Tibial nerve (tissue), 3 donors: ENCODE measurements around the gene DDAH2.

Source experiments
- POLR2A ChIP-seq, 2 donors: fragments of 450-650 bp; IDR thresholded peaks; one replicate each; pipeline ENCODE4 v1.6.1; 2017; ENCODE audit warnings: antibody characterized with exemption in 2 of 2, mild to moderate bottlenecking in 2 of 2, moderate library complexity in 2 of 2
- TF ChIP-seq, protein P1 (sequence below), 5 experiments: fragments of 200-600 bp in 3 of 5; fragments of 450-650 bp in 2 of 5; sonication (generic) in 3 of 5; IDR thresholded peaks; one replicate each; pipeline ENCODE4 v1.5.1; 2016 to 2019; ENCODE audit warnings: antibody characterized with exemption in 5 of 5, mild to moderate bottlenecking in 3 of 5, moderate library complexity in 2 of 5

DNA sequence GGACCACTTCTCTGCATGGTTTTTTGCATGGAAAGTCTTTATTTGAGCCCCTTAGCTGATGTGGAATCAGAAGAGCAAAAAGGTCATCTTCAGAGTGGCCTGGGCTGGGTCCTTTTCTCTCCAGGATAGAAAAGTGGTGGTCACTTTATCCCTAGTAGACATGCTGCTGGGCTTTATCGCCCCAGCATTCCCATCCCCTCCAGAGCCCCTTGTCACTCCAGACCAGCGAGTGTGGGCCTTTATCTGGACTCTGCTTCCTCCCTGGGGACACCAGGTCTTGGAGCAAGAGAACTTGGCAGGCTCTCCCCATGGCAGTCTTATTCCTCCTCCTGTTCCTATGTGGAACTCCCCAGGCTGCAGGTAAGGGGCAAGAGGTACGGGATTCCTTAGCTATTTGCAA lies 22.5 kb downstream of the DDAH2 start, which contains the start of gene LY6G6F:
- TF ChIP-seq, protein P1, sequence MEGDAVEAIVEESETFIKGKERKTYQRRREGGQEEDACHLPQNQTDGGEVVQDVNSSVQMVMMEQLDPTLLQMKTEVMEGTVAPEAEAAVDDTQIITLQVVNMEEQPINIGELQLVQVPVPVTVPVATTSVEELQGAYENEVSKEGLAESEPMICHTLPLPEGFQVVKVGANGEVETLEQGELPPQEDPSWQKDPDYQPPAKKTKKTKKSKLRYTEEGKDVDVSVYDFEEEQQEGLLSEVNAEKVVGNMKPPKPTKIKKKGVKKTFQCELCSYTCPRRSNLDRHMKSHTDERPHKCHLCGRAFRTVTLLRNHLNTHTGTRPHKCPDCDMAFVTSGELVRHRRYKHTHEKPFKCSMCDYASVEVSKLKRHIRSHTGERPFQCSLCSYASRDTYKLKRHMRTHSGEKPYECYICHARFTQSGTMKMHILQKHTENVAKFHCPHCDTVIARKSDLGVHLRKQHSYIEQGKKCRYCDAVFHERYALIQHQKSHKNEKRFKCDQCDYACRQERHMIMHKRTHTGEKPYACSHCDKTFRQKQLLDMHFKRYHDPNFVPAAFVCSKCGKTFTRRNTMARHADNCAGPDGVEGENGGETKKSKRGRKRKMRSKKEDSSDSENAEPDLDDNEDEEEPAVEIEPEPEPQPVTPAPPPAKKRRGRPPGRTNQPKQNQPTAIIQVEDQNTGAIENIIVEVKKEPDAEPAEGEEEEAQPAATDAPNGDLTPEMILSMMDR (IDR thresholded peaks at IDR 0.05): no peak
- TF ChIP-seq POLR2A (IDR thresholded peaks at IDR 0.05): no peak
